ENCODE measurements around the gene KCNQ1. TPM values are rescaled to one million over a fixed set of nuclear protein-coding genes. Genes with fewer than 3 reads are reported as not detected.

Gene KCNQ1
- total RNA-seq, 1 experiment from 2014 or later = 10.7 TPM

GRCh38 chr11:2769409-2770095 is 324.7 kb downstream of the KCNQ1 start:
- 0 out of 4 replicates have a peak overlapping the region, but pooled peaks of 1 of the 2 experiments have one; percentile 16 for H3K4me3 ChIP-seq (replicated peaks in 1 of 2; ENCODE audit: low read depth in 1 of 2, low read length in 2 of 2)
- ATAC-seq (no peak), DNase-seq (ENCODE audit: low read depth, low spot score) (no peak)
- TF ChIP-seq ELF1 (IDR thresholded peaks at IDR 0.05; ENCODE audit: borderline replicate concordance, low read depth) (no peak), ZNF274 (IDR thresholded peaks at IDR 0.05; ENCODE audit: low read depth, low read length) (no peak), RAD21 (IDR thresholded peaks at IDR 0.05; ENCODE audit: low read depth) (no peak), CTCF (IDR thresholded peaks at IDR 0.05 in 2 of 3, conservative IDR thresholded peaks at IDR 0.05 in 1 of 3; ENCODE audit: borderline replicate concordance in 1 of 3, insufficient read depth in 1 of 3, low read depth in 2 of 3, low read length in 2 of 3) (no peak), EZH2 (IDR thresholded peaks at IDR 0.05) (no peak), FOSL1 (IDR thresholded peaks at IDR 0.05; ENCODE audit: low read depth) (no peak), YY1 (IDR thresholded peaks at IDR 0.05; ENCODE audit: extremely low read depth, insufficient replicate concordance, low read depth, low read length) (no peak), ZBTB33 (IDR thresholded peaks at IDR 0.05; ENCODE audit: extremely low read depth, insufficient replicate concordance, low read length) (no peak)
- no peak overlapping the region for H3K9ac ChIP-seq (ENCODE audit: low read length)
- H3K9me3 ChIP-seq (ENCODE audit: control insufficient read depth in 1 of 2, insufficient read depth in 1 of 2, low read depth in 1 of 2, low read length in 2 of 2) = no peaks in the 10 kb centered on the region
- no peaks in the 10 kb centered on the region for H4K20me1 ChIP-seq (ENCODE audit: insufficient read depth)
- peaks cover 7 to 28% of the 10 kb centered on the region in 2 experiments; a peak in 3 of 4 replicates for H3K4me1 ChIP-seq (ENCODE audit: control insufficient read depth in 1 of 2, insufficient read depth in 2 of 2, low read length in 2 of 2)
- H3K79me2 ChIP-seq (ENCODE audit: insufficient read depth, low read length) = no peaks in the 10 kb centered on the region
- H3K27ac ChIP-seq (ENCODE audit: low read depth, low read length) = no peak overlapping the region
- CTCF ChIA-PET = no interaction called here
- POLR2A ChIA-PET = interaction anchor here (1.1 kb wide), 1 partner anchor 17 kb away, joined by 3 read pairs; no protein-coding TSS in a partner anchor
- H3K4me2 ChIP-seq (ENCODE audit: low read length) = peak overlapping the region; percentile 71
- no peaks in the 10 kb centered on the region for H3K9me2 ChIP-seq (ENCODE audit: insufficient read depth)
- H2AFZ ChIP-seq (ENCODE audit: low read depth, low read length, poor library complexity, severe bottlenecking) = no peak overlapping the region
- H3K36me3 ChIP-seq (ENCODE audit: control insufficient read depth in 1 of 2, insufficient read depth in 2 of 2, low read length in 2 of 2) = no peaks in the 10 kb centered on the region
- no TSS peak for BruUV-seq (replicated peaks)
- H3K27me3 ChIP-seq (ENCODE audit: insufficient read depth, low read length) = no peaks in the 10 kb centered on the region
- intact Hi-C loops (cut with micrococcal nuclease) = no loop called here
- RAD21 ChIA-PET (ENCODE audit: low non-redundant PET in 1 of 2, low total read pairs in 2 of 2, uncharacterized antibody in 2 of 2, unreplicated experiment in 2 of 2) = no interaction called here
